IMR-90 (cell line): Measurements from ENCODE around the gene DNAJC27. TPM values are rescaled to one million over a fixed set of nuclear protein-coding genes. Genes with fewer than 3 reads are reported as not detected.
A peak's percentile ranks its signal among the peaks of the same experiment; 100 is the strongest.

Experiments
- ATAC-seq: fragments of 200-7000 bp; cut with Tn5 transposase; 2 replicates; pipeline ENCODE4 v1.9.1; 2020; ENCODE audit warnings: low read depth, mild to moderate bottlenecking, moderate library complexity
- BruUV-seq: library from RNA; stranded (reverse); fragments of 400-500 nt; replicated peaks from 2 replicates; lab custom pipeline; 2021; lab: Mats Ljungman, UMichigan
- CTCF ChIA-PET: fragments of 300-600 bp; formaldehyde crosslinking; extraction: SDS; loops from one replicate; lab custom pipeline; 2021; ENCODE audit warnings: antibody characterized with exemption; lab: Yijun Ruan, JAX
- POLR2A ChIA-PET: fragments of 300-600 bp; sonication (Branson Sonifier 250); formaldehyde crosslinking; loops from one replicate; lab custom pipeline; 2022; ENCODE audit warnings: antibody characterized with exemption; ENCODE audit not compliant: unreplicated experiment; lab: Charles Lee
- DNase-seq: peaks from one replicate; pipeline ENCODE4 v3.0.0; 2013
- H2AFZ ChIP-seq: replicated peaks from 2 replicates; pipeline ENCODE3; 2013; ENCODE audit warnings: low read length, mild to moderate bottlenecking; ENCODE audit not compliant: poor library complexity
- H2AK5ac ChIP-seq: 2 replicates; pipeline ENCODE4 v1.6.1; 2013; ENCODE audit warnings: low read depth, low read length, inconsistent platforms
- H2AK9ac ChIP-seq: replicated peaks from 2 replicates; pipeline ENCODE3; 2013; ENCODE audit warnings: mild to moderate bottlenecking, low read depth, low read length, moderate library complexity; ENCODE audit not compliant: poor library complexity
- H2BK120ac ChIP-seq: 2 replicates; pipeline ENCODE4 v1.6.1; 2013; ENCODE audit warnings: low read depth, low read length, inconsistent platforms
- H2BK15ac ChIP-seq: 3 replicates; pipeline ENCODE4 v1.6.1; 2013; ENCODE audit warnings: low read depth, low read length, inconsistent platforms
- H2BK20ac ChIP-seq: 2 replicates; pipeline ENCODE4 v1.6.1; 2013; ENCODE audit warnings: low read depth, mild to moderate bottlenecking, inconsistent platforms, low read length, moderate library complexity
- H2BK5ac ChIP-seq: 2 replicates; pipeline ENCODE4 v1.6.1; 2013; ENCODE audit warnings: mild to moderate bottlenecking, low read depth, low read length, inconsistent platforms; ENCODE audit not compliant: poor library complexity, severe bottlenecking
- H3K14ac ChIP-seq: replicated peaks from 2 replicates; pipeline ENCODE4 v1.6.1; 2013; ENCODE audit warnings: low read depth, low read length, inconsistent platforms
- H3K18ac ChIP-seq: 2 replicates; pipeline ENCODE4 v1.6.1; 2013; ENCODE audit warnings: low read depth, low read length, control low read depth
- H3K23ac ChIP-seq: 2 replicates; pipeline ENCODE4 v1.6.1; 2013; ENCODE audit warnings: low read depth, low read length, inconsistent platforms
- H3K27ac ChIP-seq: 2 replicates; pipeline ENCODE4 v1.5.1; 2013; ENCODE audit warnings: mild to moderate bottlenecking, control low read depth, low read length; ENCODE audit not compliant: insufficient read depth
- H3K27me3 ChIP-seq: 2 replicates; pipeline ENCODE4 v1.6.1; 2013; ENCODE audit warnings: low read length; ENCODE audit not compliant: control insufficient read depth, insufficient read depth
- H3K36me3 ChIP-seq: 2 replicates; pipeline ENCODE4 v1.6.1; 2013; ENCODE audit warnings: low read length, mixed read lengths; ENCODE audit not compliant: control insufficient read depth, insufficient read depth
- H3K4ac ChIP-seq: 2 replicates; pipeline ENCODE4 v1.6.1; 2013; ENCODE audit warnings: low read depth, low read length, inconsistent platforms
- H3K4me1 ChIP-seq: 2 replicates; pipeline ENCODE4 v1.6.1; 2013; ENCODE audit warnings: low read length, mixed read lengths; ENCODE audit not compliant: control insufficient read depth, insufficient read depth
- H3K4me2 ChIP-seq: 2 replicates; pipeline ENCODE4 v1.6.1; 2013; ENCODE audit warnings: low read depth, mild to moderate bottlenecking, control low read depth, low read length, moderate library complexity
- H3K4me3 ChIP-seq: 2 replicates; pipeline ENCODE4 v1.5.1; 2013; ENCODE audit warnings: low read depth, mild to moderate bottlenecking, control low read depth, low read length, moderate library complexity; ENCODE audit not compliant: insufficient read depth
- H3K56ac ChIP-seq: 2 replicates; pipeline ENCODE4 v1.6.1; 2013; ENCODE audit warnings: low read length, inconsistent platforms; ENCODE audit not compliant: insufficient read depth; ENCODE audit errors: extremely low read depth
- H3K79me1 ChIP-seq, 2 experiments: 2 replicates each; pipeline ENCODE4 v1.6.1; 2013; ENCODE audit warnings: low read length in 2 of 2, inconsistent platforms in 1 of 2, low read depth in 1 of 2
- H3K9ac ChIP-seq: 2 replicates; pipeline ENCODE4 v1.6.1; 2013; ENCODE audit warnings: low read depth, low read length, control low read depth
- H3K9me1 ChIP-seq: 2 replicates; pipeline ENCODE4 v1.6.1; 2013; ENCODE audit warnings: low read length, inconsistent platforms; ENCODE audit not compliant: insufficient read depth
- H3K9me3 ChIP-seq: 2 replicates; pipeline ENCODE4 v1.6.1; 2013; ENCODE audit warnings: low read length; ENCODE audit not compliant: control insufficient read depth, insufficient read depth
- H4K20me1 ChIP-seq: 2 replicates; pipeline ENCODE4 v1.6.1; 2013; ENCODE audit warnings: low read length, inconsistent platforms; ENCODE audit not compliant: insufficient read depth
- H4K5ac ChIP-seq: 2 replicates; pipeline ENCODE4 v1.6.1; 2013; ENCODE audit warnings: mild to moderate bottlenecking, low read depth, low read length, control low read depth
- H4K8ac ChIP-seq, 2 experiments: 2 replicates each; pipeline ENCODE4 v1.6.1; 2013; ENCODE audit warnings: low read depth in 2 of 2, low read length in 2 of 2, control low read depth in 1 of 2, inconsistent platforms in 1 of 2
- H4K91ac ChIP-seq: 2 replicates; pipeline ENCODE4 v1.6.1; 2013; ENCODE audit warnings: low read depth, low read length, inconsistent platforms; ENCODE audit not compliant: insufficient read depth
- BHLHE40 ChIP-seq: fragments of 150-350 bp; IDR thresholded peaks from 2 replicates; pipeline ENCODE4 v1.6.1; 2016; ENCODE audit warnings: mild to moderate bottlenecking, low read depth, low read length
- CEBPB ChIP-seq: IDR thresholded peaks from 2 replicates; pipeline ENCODE4 v1.6.1; 2012; ENCODE audit warnings: low read depth, low read length, improper control_type of control experiment
- CHD1 ChIP-seq: IDR thresholded peaks from 2 replicates; pipeline ENCODE4 v1.6.1; 2012; ENCODE audit warnings: low read depth, low read length, improper control_type of control experiment
- FOS ChIP-seq: fragments of 150-350 bp; IDR thresholded peaks from 2 replicates; pipeline ENCODE4 v1.6.1; 2016; ENCODE audit warnings: low read depth, low read length
- MAFK ChIP-seq: IDR thresholded peaks from 2 replicates; pipeline ENCODE4 v1.6.1; 2012; ENCODE audit warnings: low read depth, low read length, improper control_type of control experiment
- MAZ ChIP-seq: IDR thresholded peaks from 2 replicates; pipeline ENCODE4 v1.6.1; 2012; ENCODE audit warnings: low read depth, mild to moderate bottlenecking, low read length, improper control_type of control experiment, moderate library complexity, borderline replicate concordance
- MXI1 ChIP-seq: IDR thresholded peaks from 2 replicates; pipeline ENCODE4 v1.6.1; 2012; ENCODE audit warnings: low read depth, mild to moderate bottlenecking, low read length, moderate library complexity, borderline replicate concordance
- NFE2L2 ChIP-seq: fragments of 150-350 bp; IDR thresholded peaks from 2 replicates; pipeline ENCODE4 v1.6.1; 2016; ENCODE audit warnings: low read depth, mild to moderate bottlenecking, low read length
- POLR2A ChIP-seq: IDR thresholded peaks from 2 replicates; pipeline ENCODE4 v1.6.1; 2012; ENCODE audit warnings: mild to moderate bottlenecking, low read depth, low read length
- RAD21 ChIP-seq: IDR thresholded peaks from 2 replicates; pipeline ENCODE4 v1.6.1; 2012; ENCODE audit warnings: low read length, improper control_type of control experiment
- RCOR1 ChIP-seq: IDR thresholded peaks from 2 replicates; pipeline ENCODE4 v1.6.1; 2012; ENCODE audit warnings: mild to moderate bottlenecking, low read length, improper control_type of control experiment; ENCODE audit not compliant: insufficient replicate concordance
- RFX5 ChIP-seq: IDR thresholded peaks from 2 replicates; pipeline ENCODE4 v1.8.0; 2012; ENCODE audit warnings: low read depth, mild to moderate bottlenecking, low read length, moderate library complexity
- SMC3 ChIP-seq: fragments of 150-350 bp; IDR thresholded peaks from 2 replicates; pipeline ENCODE4 v1.6.1; 2016; ENCODE audit warnings: low read depth, mild to moderate bottlenecking, antibody characterized with exemption, low read length, moderate library complexity
- WGBS, 2 experiments: methylation state at CpG; one replicate each; pipeline versions ENCODE4 v1.1.5 to v1.1.7; 2013; ENCODE audit warnings: missing lambda C conversion rate in 2 of 2; ENCODE audit not compliant: insufficient read length in 1 of 2; ENCODE audit errors: extremely low coverage in 2 of 2; 5-methylcytosine and 5-hydroxymethylcytosine counted together
- dilution Hi-C: fragments of 300-500 bp; cut with HindIII; formaldehyde crosslinking; loops from one replicate; pipeline ENCODE4 v1.14.3; 2018; ENCODE audit warnings: low sequenced_read_pairs; ENCODE audit not compliant: unreplicated experiment
- in situ Hi-C: fragments of 300-500 bp; cut with MboI; formaldehyde crosslinking; loops from 3 replicates; pipeline ENCODE4 v1.14.3; 2019; ENCODE audit warnings: low sequenced_read_pairs, inconsistent platforms, mixed read lengths
- intact Hi-C: fragments of 100-400 bp; cut with micrococcal nuclease; formaldehyde crosslinking; loops from 2 replicates; pipeline ENCODE4 v1.10.0; 2022
- polyA plus RNA-seq, 3 experiments: library from polyadenylated mRNA; depleted of rRNA; stranded (reverse); fragments of >200 nt; gene quantifications; 2 replicates each; pipeline ENCODE4 v1.2.3, GENCODE V29; 2012; ENCODE audit warnings: low replicate concordance in 1 of 3
- total RNA-seq: library from RNA; depleted of rRNA; stranded (reverse); fragments of >200 nt; gene quantifications from 2 replicates; pipeline ENCODE4 v1.2.3, GENCODE V29; 2012
- TF ChIP-seq, protein P1 (sequence below): fragments of 150-350 bp; IDR thresholded peaks from 2 replicates; pipeline ENCODE4 v1.6.1; 2016; ENCODE audit warnings: low read depth, mild to moderate bottlenecking, low read length, moderate library complexity, borderline replicate concordance
- TF ChIP-seq, protein P2 (sequence below): fragments of 150-350 bp; IDR thresholded peaks from 2 replicates; pipeline ENCODE4 v1.6.1; 2017; ENCODE audit warnings: mild to moderate bottlenecking, antibody characterized with exemption, low read length, low read depth
- TF ChIP-seq, protein P3 (sequence below): conservative IDR thresholded peaks from 2 replicates; pipeline ENCODE4 v1.5.1; 2012; ENCODE audit warnings: mild to moderate bottlenecking, low read depth, low read length, improper control_type of control experiment

The DNAJC27 gene
- total and polyA plus RNA-seq, 2 of the 4 experiments (the other 2 are of a cell fraction), result 1.6 to 2.0 TPM

DNA sequence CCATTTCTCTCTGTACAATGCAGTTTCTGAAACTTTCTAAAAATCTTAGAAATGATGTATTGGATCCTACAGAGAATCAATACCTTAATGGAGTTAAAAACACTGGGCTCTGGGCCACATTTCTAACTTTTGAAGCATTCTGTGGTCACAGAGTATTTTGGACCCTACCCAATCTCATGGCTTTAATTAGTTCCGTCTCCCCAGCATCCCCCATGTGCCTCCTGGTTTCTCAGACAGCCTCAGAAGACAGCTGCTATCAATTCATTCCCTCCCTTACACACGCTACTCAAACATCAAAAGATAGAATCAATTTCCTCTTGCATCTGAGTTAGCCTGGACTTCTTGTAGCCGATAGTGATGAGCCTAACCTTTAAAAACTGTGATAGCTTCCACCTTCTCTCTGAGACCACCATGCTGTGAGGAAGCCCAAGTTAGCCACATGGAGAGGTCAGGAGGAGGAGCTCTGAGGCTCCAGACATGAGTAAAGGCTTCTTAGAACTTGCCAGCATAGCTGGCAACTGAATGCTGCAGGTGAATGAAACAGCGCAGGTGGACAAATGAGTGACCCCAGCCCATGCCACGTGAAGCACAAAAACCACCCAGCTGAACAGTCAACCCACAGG, 62.1 kb downstream of the DNAJC27 start:
- Histone ChIP-seq H3K4me2 (no peak overlapping the region), H2BK15ac (no peak overlapping the region), H4K91ac (no peak overlapping the region), H2AK9ac (no peak overlapping the region), H3K27me3 (no peaks in the 10 kb centered on the region), H3K23ac (0 out of 2 replicates have a peak overlapping the region, but pooled peaks have one; percentile 20), H2BK5ac (no peak overlapping the region), H2AK5ac (no peak overlapping the region), H3K9ac (no peak overlapping the region), H3K27ac (no peak overlapping the region), H4K20me1 (peaks cover 15% of the 10 kb centered on the region), H2BK120ac (no peak overlapping the region), H4K5ac (no peak overlapping the region), H3K4me1 (peaks cover 12% of the 10 kb centered on the region), H3K4me3 (no peak overlapping the region), H2BK20ac (no peak overlapping the region), H3K79me1 (peaks cover 15 to 59% of the 10 kb centered on the region in 2 experiments; a peak in 3 of 4 replicates), H3K36me3 (peaks cover 3% of the 10 kb centered on the region; the same call in 1 of the 2 replicates), H3K9me1 (peaks cover 18% of the 10 kb centered on the region), H3K9me3 (peaks cover 5% of the 10 kb centered on the region), H3K4ac (no peak overlapping the region), H4K8ac (no peak overlapping the region), H3K18ac (no peak overlapping the region), H3K14ac (no peak overlapping the region), H3K56ac (no peak overlapping the region), H2AFZ (no peak overlapping the region)
- in situ Hi-C loops (no loop called here), intact Hi-C loops (no loop called here), dilution Hi-C loops (no loop called here)
- CTCF ChIA-PET, result no interaction called here
- POLR2A ChIA-PET, result no interaction called here
- 71% methylated on average over 4 of the region's 5 CpGs; no CpG with 5 or more reads in 1 of the 2 experiments for WGBS, 2 experiments
- no peak for TF ChIP-seq MXI1
- no peak for TF ChIP-seq CEBPB
- TF ChIP-seq POLR2A, result no peak
- TF ChIP-seq RCOR1, result no peak
- no peak for TF ChIP-seq SMC3
- no peak for TF ChIP-seq MAFK
- no peak for TF ChIP-seq MAZ
- TF ChIP-seq RFX5, result no peak
- TF ChIP-seq BHLHE40, result no peak
- TF ChIP-seq CHD1, result no peak
- TF ChIP-seq, protein P1, sequence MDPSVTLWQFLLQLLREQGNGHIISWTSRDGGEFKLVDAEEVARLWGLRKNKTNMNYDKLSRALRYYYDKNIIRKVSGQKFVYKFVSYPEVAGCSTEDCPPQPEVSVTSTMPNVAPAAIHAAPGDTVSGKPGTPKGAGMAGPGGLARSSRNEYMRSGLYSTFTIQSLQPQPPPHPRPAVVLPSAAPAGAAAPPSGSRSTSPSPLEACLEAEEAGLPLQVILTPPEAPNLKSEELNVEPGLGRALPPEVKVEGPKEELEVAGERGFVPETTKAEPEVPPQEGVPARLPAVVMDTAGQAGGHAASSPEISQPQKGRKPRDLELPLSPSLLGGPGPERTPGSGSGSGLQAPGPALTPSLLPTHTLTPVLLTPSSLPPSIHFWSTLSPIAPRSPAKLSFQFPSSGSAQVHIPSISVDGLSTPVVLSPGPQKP, result no peak
- TF ChIP-seq NFE2L2, result no peak
- TF ChIP-seq FOS, result no peak
- TF ChIP-seq, protein P2, sequence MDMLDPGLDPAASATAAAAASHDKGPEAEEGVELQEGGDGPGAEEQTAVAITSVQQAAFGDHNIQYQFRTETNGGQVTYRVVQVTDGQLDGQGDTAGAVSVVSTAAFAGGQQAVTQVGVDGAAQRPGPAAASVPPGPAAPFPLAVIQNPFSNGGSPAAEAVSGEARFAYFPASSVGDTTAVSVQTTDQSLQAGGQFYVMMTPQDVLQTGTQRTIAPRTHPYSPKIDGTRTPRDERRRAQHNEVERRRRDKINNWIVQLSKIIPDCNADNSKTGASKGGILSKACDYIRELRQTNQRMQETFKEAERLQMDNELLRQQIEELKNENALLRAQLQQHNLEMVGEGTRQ, result no peak
- TF ChIP-seq, protein P3, sequence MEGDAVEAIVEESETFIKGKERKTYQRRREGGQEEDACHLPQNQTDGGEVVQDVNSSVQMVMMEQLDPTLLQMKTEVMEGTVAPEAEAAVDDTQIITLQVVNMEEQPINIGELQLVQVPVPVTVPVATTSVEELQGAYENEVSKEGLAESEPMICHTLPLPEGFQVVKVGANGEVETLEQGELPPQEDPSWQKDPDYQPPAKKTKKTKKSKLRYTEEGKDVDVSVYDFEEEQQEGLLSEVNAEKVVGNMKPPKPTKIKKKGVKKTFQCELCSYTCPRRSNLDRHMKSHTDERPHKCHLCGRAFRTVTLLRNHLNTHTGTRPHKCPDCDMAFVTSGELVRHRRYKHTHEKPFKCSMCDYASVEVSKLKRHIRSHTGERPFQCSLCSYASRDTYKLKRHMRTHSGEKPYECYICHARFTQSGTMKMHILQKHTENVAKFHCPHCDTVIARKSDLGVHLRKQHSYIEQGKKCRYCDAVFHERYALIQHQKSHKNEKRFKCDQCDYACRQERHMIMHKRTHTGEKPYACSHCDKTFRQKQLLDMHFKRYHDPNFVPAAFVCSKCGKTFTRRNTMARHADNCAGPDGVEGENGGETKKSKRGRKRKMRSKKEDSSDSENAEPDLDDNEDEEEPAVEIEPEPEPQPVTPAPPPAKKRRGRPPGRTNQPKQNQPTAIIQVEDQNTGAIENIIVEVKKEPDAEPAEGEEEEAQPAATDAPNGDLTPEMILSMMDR, result no peak
- TF ChIP-seq RAD21, result no peak
- BruUV-seq, result no TSS peak
- ATAC-seq, result no peak
- peak; percentile 56 for DNase-seq
